A549 treated with RU486 at 1 μM for 4 hours (cell line): ENCODE measurements around the gene KRI1. TPM values are rescaled to one million over a fixed set of nuclear protein-coding genes. Genes with fewer than 3 reads are reported as not detected.

ENCODE experiments used
- total RNA-seq: library from RNA; stranded (reverse); fragments of 200-300 nt; extraction: Qiagen RNA extraction; gene quantifications from 5 replicates; pipeline ENCODE4 v1.2.3, GENCODE V29; 2022; ENCODE audit warnings: low read depth

KRI1 gene
- 16.5 to 19.6 TPM (median 18.3 TPM) in 5 replicates for total RNA-seq

DNA sequence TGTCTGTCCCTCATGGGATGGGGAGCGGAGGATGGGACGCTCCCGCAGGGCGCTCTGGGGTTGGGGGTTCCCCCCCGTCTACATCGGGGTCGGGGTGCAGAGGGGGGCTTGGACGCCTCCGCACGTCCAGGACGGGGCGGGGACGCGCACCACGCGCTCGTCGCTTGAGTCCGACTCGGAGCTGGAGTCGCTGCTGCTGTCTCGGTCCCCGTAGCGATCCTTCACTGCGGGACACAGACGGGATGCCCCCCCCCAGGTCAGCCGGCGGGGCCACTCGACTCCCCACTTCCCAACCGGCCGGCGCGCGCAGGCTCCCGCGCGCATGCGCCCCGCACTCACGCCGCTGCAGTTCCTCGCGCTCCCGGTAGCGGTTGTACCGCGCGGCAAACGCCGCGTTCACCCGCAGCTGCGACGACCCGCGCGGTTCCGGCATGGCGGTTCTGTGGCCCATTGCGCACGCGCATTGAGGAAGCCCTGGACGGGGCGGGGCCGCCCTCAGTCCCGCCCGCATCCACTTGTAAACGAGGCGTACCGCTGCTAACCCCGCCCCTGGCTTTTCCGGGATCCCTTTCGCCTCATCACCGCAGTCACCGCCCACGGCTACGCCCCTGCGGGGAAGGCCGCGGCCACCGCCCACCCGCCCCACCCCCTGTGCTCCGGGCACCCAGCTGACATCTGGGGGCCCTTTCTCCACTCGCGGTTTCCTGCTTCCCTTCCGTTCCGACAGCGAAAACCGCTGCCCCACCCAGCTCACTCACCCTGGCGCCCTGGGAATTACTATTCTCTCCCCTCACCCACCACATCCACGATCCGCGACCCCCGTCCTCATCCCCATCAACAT lies at the start of gene KRI1:
Gene KRI1 (minus strand): TSS at position 444 of the 841 bp plus-strand sequence. CDS start 11 bp downstream, at position 433.

GRCh38 chr19:10587022-10587838 lies 21.4 kb upstream of the KRI1 start, which contains the start of gene AP1M2:
Gene AP1M2, minus strand, starts transcription at chr19:10587312. Its CDS starts 81 bp downstream, at chr19:10587231.

GRCh38 chr19:10568826-10569651 lies 3.2 kb upstream of the KRI1 start, which contains the start of gene CDKN2D:
Gene CDKN2D, minus strand, starts transcription at chr19:10568979. Its CDS starts 326 bp downstream, at chr19:10568653.

DNA sequence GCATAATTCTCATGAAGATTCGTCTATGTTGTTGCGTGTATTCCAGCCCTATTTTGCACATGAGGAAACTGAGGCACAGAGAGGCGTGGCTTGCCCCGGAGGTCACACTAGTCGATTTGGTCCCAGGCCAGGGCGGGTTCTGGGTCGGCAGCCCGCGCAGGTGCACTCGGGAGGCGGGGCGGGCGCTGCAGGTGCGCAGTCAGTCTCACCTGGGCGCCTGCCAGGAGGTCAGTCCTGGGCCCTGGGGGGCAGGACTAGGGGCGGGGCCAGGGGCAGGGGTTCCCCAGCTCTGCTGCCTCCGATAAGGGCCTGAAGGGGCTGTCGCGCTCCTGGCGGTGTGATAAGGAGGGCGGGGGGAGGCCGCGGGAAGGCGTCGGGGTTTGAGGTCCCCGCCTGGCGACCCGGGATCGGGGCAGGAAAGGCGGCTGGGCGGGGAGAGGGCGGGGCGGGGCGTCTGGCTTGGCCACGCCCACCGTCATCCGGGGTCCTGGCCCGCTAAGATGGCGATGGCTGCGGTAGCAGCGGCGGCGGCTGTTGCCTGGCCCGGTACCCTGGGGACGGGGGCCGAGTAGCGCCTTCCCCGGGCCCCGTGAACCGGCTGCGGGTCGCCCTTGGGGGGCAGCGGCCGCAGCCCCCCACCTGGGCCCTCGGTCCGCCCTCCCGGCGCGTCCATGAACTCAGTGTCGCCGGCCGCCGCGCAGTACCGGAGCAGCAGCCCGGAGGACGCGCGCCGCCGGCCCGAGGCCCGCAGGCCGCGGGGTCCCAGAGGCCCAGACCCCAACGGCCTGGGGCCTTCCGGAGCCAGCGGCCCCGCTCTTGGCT lies 22.2 kb downstream of the KRI1 start, which contains the start of gene ATG4D:
Gene ATG4D (plus strand): TSS at position 485 of the 822 bp plus-strand sequence. CDS start 187 bp downstream, at position 672.

GRCh38 chr19:10517361-10517759 lies 48.5 kb downstream of the KRI1 start, which contains the start of gene S1PR5:
Gene S1PR5, minus strand, starts transcription at chr19:10517447. Its CDS starts 2,436 bp downstream, at chr19:10515011.

Other genes starting within 250 kb of the KRI1 start
- 22.1 to 41.4 TPM (median 33.1 TPM) in 5 replicates for gene FDX2, start 250.0 kb downstream of the KRI1 start, total RNA-seq
- 19.7 to 31.8 TPM (median 26.2 TPM) in 5 replicates for gene RAVER1, start 232.5 kb downstream of the KRI1 start, total RNA-seq
- gene ICAM3, start 226.4 kb downstream of the KRI1 start, total RNA-seq: 6.5 to 11.4 TPM (median 8.8 TPM) in 5 replicates
- 25.9 to 44.4 TPM (median 43.3 TPM) in 5 replicates for gene TYK2, start 185.4 kb downstream of the KRI1 start, total RNA-seq
- gene CDC37, start 162.5 kb downstream of the KRI1 start, total RNA-seq: 163 to 208 TPM (median 188 TPM) in 5 replicates
- gene PDE4A, start 145.5 kb downstream of the KRI1 start, total RNA-seq: 4.2 to 5.2 TPM (median 4.2 TPM) in 5 replicates
- gene KEAP1, start 62.7 kb downstream of the KRI1 start, total RNA-seq: 51.6 to 75.8 TPM (median 59.7 TPM) in 5 replicates
- 2.0 to 3.0 TPM (median 2.5 TPM) in 5 replicates for gene S1PR5, start 48.6 kb downstream of the KRI1 start, total RNA-seq
- gene ATG4D, start 22.1 kb downstream of the KRI1 start, total RNA-seq: 16.7 to 24.8 TPM (median 20.3 TPM) in 5 replicates
- gene CDKN2D, start 3.0 kb upstream of the KRI1 start, total RNA-seq: 4.2 to 6.2 TPM (median 5.3 TPM) in 5 replicates
- gene AP1M2, start 21.3 kb upstream of the KRI1 start, total RNA-seq: 28.1 to 60.3 TPM (median 41.5 TPM) in 5 replicates
- gene SLC44A2, start 59.5 kb upstream of the KRI1 start, total RNA-seq: 6.4 to 8.0 TPM (median 7.2 TPM) in 5 replicates
- gene ILF3, start 88.3 kb upstream of the KRI1 start, total RNA-seq: 159 to 175 TPM (median 167 TPM) in 5 replicates
- 27.4 to 34.5 TPM (median 32.1 TPM) in 5 replicates for gene QTRT1, start 135.4 kb upstream of the KRI1 start, total RNA-seq
- 45.9 to 59.1 TPM (median 54.1 TPM) in 5 replicates for gene DNM2, start 152.1 kb upstream of the KRI1 start, total RNA-seq